GM12878 (cell line): ENCODE results near the gene IFNL3. TPM values are rescaled to one million over a fixed set of nuclear protein-coding genes. Genes with fewer than 3 reads are reported as not detected.
A peak's percentile ranks its signal among the peaks of the same experiment; 100 is the strongest.
"Not testable (repeated sequence)": the region's sequence is repeated elsewhere in the genome, so short reads cannot be mapped to it uniquely, and the experiment has no call there.

Experiments
- ATAC-seq: fragments of 200-7000 bp; cut with Tn5 transposase; 3 replicates; pipeline ENCODE4 v1.9.1; 2020; ENCODE audit warnings: mild to moderate bottlenecking, moderate library complexity
- BruUV-seq: library from RNA; stranded (reverse); fragments of 400-500 nt; replicated peaks from 2 replicates; lab custom pipeline; 2021; lab: Mats Ljungman, UMichigan
- CTCF ChIA-PET: fragments of 300-600 bp; sonication (Branson Sonifier 250); formaldehyde crosslinking; extraction: SDS; loops from one replicate; lab custom pipeline; 2021; ENCODE audit warnings: inconsistent platforms; lab: Yijun Ruan, JAX
- POLR2A ChIA-PET: fragments of 350-600 bp; formaldehyde crosslinking; extraction: SDS; loops from one replicate; lab custom pipeline; 2021; ENCODE audit warnings: inconsistent platforms; lab: Charles Lee
- RAD21 ChIA-PET: fragments of 300-600 bp; sonication (Branson Sonifier 250); formaldehyde crosslinking; loops from one replicate; lab custom pipeline; 2023; ENCODE audit warnings: antibody characterized with exemption; ENCODE audit not compliant: unreplicated experiment; lab: Charles Lee
- SMC1A ChIA-PET: fragments of 300-600 bp; sonication (Branson Sonifier 250); formaldehyde crosslinking; loops from one replicate; lab custom pipeline; 2023; ENCODE audit not compliant: unreplicated experiment, uncharacterized antibody; lab: Charles Lee
- DNase-seq: peaks from one replicate; pipeline ENCODE4 v3.0.0-alpha.2; 2011; ENCODE audit warnings: low read depth, low spot score
- FAIRE-seq: peaks from 3 replicates; lab custom pipeline; 2011; peaks lifted over from hg19 to GRCh38; lab: Jason Lieb, UNC
- H2AFZ ChIP-seq: 2 replicates; pipeline ENCODE4 v1.6.0; 2011; ENCODE audit warnings: low read depth, low read length, control low read depth; ENCODE audit not compliant: control insufficient read depth
- H3K27ac ChIP-seq: 2 replicates; pipeline ENCODE4 v1.5.1; 2011; ENCODE audit warnings: control low read depth; ENCODE audit not compliant: control insufficient read depth, insufficient read depth
- H3K27me3 ChIP-seq, 2 experiments: replicated peaks in 1 of 2; 2 replicates each; pipeline versions ENCODE4 v1.6.0 to v1.6.1; 2011; ENCODE audit warnings: low read length in 1 of 2; ENCODE audit not compliant: control insufficient read depth in 2 of 2, insufficient read depth in 2 of 2
- H3K36me3 ChIP-seq, 2 experiments: 2 replicates each; pipeline ENCODE4 v1.5.1; 2011; ENCODE audit warnings: low read length in 1 of 2; ENCODE audit not compliant: control insufficient read depth in 2 of 2, insufficient read depth in 2 of 2
- H3K4me1 ChIP-seq: 2 replicates; pipeline ENCODE4 v1.6.1; 2011; ENCODE audit warnings: mild to moderate bottlenecking, low read length, moderate library complexity, mixed read lengths; ENCODE audit not compliant: control insufficient read depth, insufficient read depth
- H3K4me2 ChIP-seq: 2 replicates; pipeline ENCODE4 v1.6.0; 2011; ENCODE audit warnings: control low read depth; ENCODE audit not compliant: control insufficient read depth, insufficient read depth
- H3K4me3 ChIP-seq: fragments of 200-600 bp; sonication (generic); 2 replicates; pipeline ENCODE4 v1.5.1; 2016
- H3K79me2 ChIP-seq: 2 replicates; pipeline ENCODE4 v1.6.0; 2011; ENCODE audit warnings: low read length; ENCODE audit not compliant: control insufficient read depth, insufficient read depth
- H3K9ac ChIP-seq: 2 replicates; pipeline ENCODE4 v1.8.0; 2011; ENCODE audit warnings: low read length, control low read depth, mixed read lengths; ENCODE audit not compliant: control insufficient read depth, insufficient read depth
- H3K9me3 ChIP-seq: replicated peaks from 3 replicates; pipeline ENCODE4 v1.5.1; 2011; ENCODE audit warnings: mild to moderate bottlenecking, low read length; ENCODE audit not compliant: control insufficient read depth, insufficient read depth
- H4K20me1 ChIP-seq: 2 replicates; pipeline ENCODE4 v1.6.0; 2011; ENCODE audit not compliant: control insufficient read depth, insufficient read depth
- HDGF ChIP-seq: fragments of 450-650 bp; IDR thresholded peaks from 2 replicates; pipeline ENCODE4 v1.6.1; 2016; ENCODE audit warnings: antibody characterized with exemption
- WGBS: methylation state at CpG from one replicate; pipeline ENCODE4 v1.1.6; 2016; ENCODE audit warnings: low lambda C conversion rate; ENCODE audit not compliant: insufficient replicate concordance, insufficient coverage; ENCODE audit errors: missing lambda C conversion rate; 5-methylcytosine and 5-hydroxymethylcytosine counted together
- in situ Hi-C: fragments of 300-500 bp; cut with MboI; formaldehyde crosslinking; loops from 9 replicates; pipeline ENCODE4 v1.14.3; 2018; ENCODE audit warnings: mixed read lengths
- intact Hi-C: fragments of 100-400 bp; cut with micrococcal nuclease; formaldehyde crosslinking; loops from one replicate; pipeline ENCODE4 v1.14.2; 2022; ENCODE audit not compliant: unreplicated experiment
- polyA plus RNA-seq, 11 experiments: library from polyadenylated mRNA; depleted of rRNA in 4 of 11; unstranded in 6 of 11; stranded (reverse) in 5 of 11; fragments of >200 nt; fragmentation: Nextera tagmentation in 4 of 11; fragmentation: Illumina TruSeq in 1 of 11; extraction: Ambion mirVana in 4 of 11; extraction: Trizol in 1 of 11; gene quantifications; 1 replicate in 1 of 11; 2 replicates in 10 of 11; pipeline versions ENCODE4 v1.2.1 to v1.2.3, GENCODE V29; 2011 to 2016; ENCODE audit warnings: inconsistent platforms in 2 of 11, missing spikeins in 2 of 11, low read depth in 1 of 11
- total RNA-seq, 4 experiments: library from RNA; depleted of rRNA in 3 of 4; stranded (reverse); fragments of >200 nt in 3 of 4; fragmentation: Illumina TruSeq in 1 of 4; extraction: Trizol in 1 of 4; gene quantifications; 2 replicates each; pipeline versions ENCODE4 v1.2.1 to v1.2.3, GENCODE V29; 2013 to 2021

The IFNL3 gene
- total and polyA plus RNA-seq, 10 of the 15 experiments (the other 5 are each of a cell fraction or from before 2014, with no cell fraction given), result not detected

- H2AFZ ChIP-seq, H3K27ac ChIP-seq, H3K4me2 ChIP-seq, in situ Hi-C loops, H3K4me3 ChIP-seq, intact Hi-C loops, BruUV-seq, POLR2A ChIA-PET, H3K27me3 ChIP-seq, RAD21 ChIA-PET, H3K79me2 ChIP-seq, H4K20me1 ChIP-seq, H3K36me3 ChIP-seq, H3K4me1 ChIP-seq, SMC1A ChIA-PET, H3K9ac ChIP-seq, H3K9me3 ChIP-seq, DNase-seq: not testable (repeated sequence)
- FAIRE-seq, result peak; percentile 99
- peak; percentile 92 for ATAC-seq
- WGBS, result no CpG with 5 or more reads among the region's 1 CpG
- CTCF ChIA-PET, result interaction anchor here (0.7 kb wide), 1 partner anchor 50 kb away, joined by 4 read pairs; no protein-coding TSS in a partner anchor
Measured at GRCh38 chr19:39268085-39268484, 23.3 kb upstream of the IFNL3 start, which contains the start of gene IFNL2. Gene IFNL2, plus strand, starts transcription at chr19:39268396. Its CDS starts 173 bp downstream, at chr19:39268569.

- Histone ChIP-seq H3K27me3 (peaks cover 0 to 3% of the 10 kb centered on the region in 2 experiments; a peak in 2 of 4 replicates), H3K4me2 (no peak overlapping the region), H4K20me1 (no peaks in the 10 kb centered on the region), H2AFZ (no peak overlapping the region), H3K9ac (no peak overlapping the region), H3K27ac (no peak overlapping the region), H3K9me3 (no peaks in the 10 kb centered on the region), H3K4me1 (no peaks in the 10 kb centered on the region), H3K79me2 (no peaks in the 10 kb centered on the region), H3K4me3 (no peak overlapping the region), H3K36me3 (no peaks in the 10 kb centered on the region)
- intact Hi-C loops, result no loop called here
- in situ Hi-C loops, result no loop called here
- ATAC-seq, result no peak
- WGBS, result 52% methylated on average over 39 of the region's 39 CpGs
- no TSS peak for BruUV-seq
- no peak for TF ChIP-seq HDGF
- ChIA-PET RAD21 (no interaction called here), POLR2A (no interaction called here), SMC1A (no interaction called here), CTCF (no interaction called here)
- DNase-seq, result no peak
- FAIRE-seq, result no peak
Measured at GRCh38 chr19:39265321-39265916, 20.6 kb upstream of the IFNL3 start.
